K562 (cell line): Measurements from ENCODE around the gene PDIA5. TPM values are rescaled to one million over a fixed set of nuclear protein-coding genes. Genes with fewer than 3 reads are reported as not detected.

Source experiments
- ATF4 ChIP-seq: fragments of 450-650 bp; formaldehyde crosslinking; IDR thresholded peaks from 2 replicates; pipeline ENCODE4 v1.4.0; 2022; ENCODE audit warnings: mild to moderate bottlenecking, moderate library complexity
- E4F1 ChIP-seq: fragments of 250-450 bp; sonication (Bioruptor Pico); IDR thresholded peaks from 2 replicates; pipeline ENCODE4 v1.5.0; 2021; ENCODE audit warnings: mild to moderate bottlenecking, borderline replicate concordance
- KDM2B ChIP-seq: fragments of 250-450 bp; sonication (Bioruptor Pico); IDR thresholded peaks from 2 replicates; pipeline ENCODE4 v1.8.0; 2021; ENCODE audit warnings: mild to moderate bottlenecking, moderate library complexity
- RREB1 ChIP-seq: fragments of 250-450 bp; sonication (Bioruptor Pico); IDR thresholded peaks from 2 replicates; pipeline ENCODE4 v1.4.0; 2020
- ZNF384 ChIP-seq: IDR thresholded peaks from 2 replicates; pipeline ENCODE4 v1.6.1; 2012; ENCODE audit warnings: low read depth, low read length, improper control_type of control experiment
- ZNF780A ChIP-seq: fragments of 250-450 bp; sonication (Bioruptor Pico); IDR thresholded peaks from 2 replicates; pipeline ENCODE4 v1.5.0; 2021; ENCODE audit warnings: mild to moderate bottlenecking
- polyA plus RNA-seq, 8 experiments: library from polyadenylated mRNA; depleted of rRNA in 4 of 8; stranded (reverse) in 5 of 8; unstranded in 3 of 8; fragments of >200 nt; fragmentation: Nextera tagmentation in 2 of 8; fragmentation: Illumina TruSeq in 1 of 8; extraction: Ambion mirVana in 2 of 8; extraction: Trizol in 1 of 8; gene quantifications; 2 replicates each; pipeline versions ENCODE4 v1.2.1 to v1.2.3, GENCODE V29; 2011 to 2014; ENCODE audit warnings: inconsistent platforms in 1 of 8, missing spikeins in 1 of 8
- total RNA-seq, 7 experiments: library from RNA; depleted of rRNA in 6 of 7; stranded (reverse); fragments of >200 nt in 6 of 7; fragmentation: Illumina TruSeq in 2 of 7; extraction: Trizol in 2 of 7; gene quantifications; 2 replicates each; pipeline versions ENCODE4 v1.2.1 to v1.2.3, GENCODE V29; 2011 to 2021; ENCODE audit warnings: low replicate concordance in 1 of 7

The PDIA5 gene
- total and polyA plus RNA-seq, 9 of the 15 experiments (the other 6 are each of a cell fraction or from before 2014, with no cell fraction given), result 3.4 to 31.8 (median 19.6) TPM

- TF ChIP-seq E4F1 (CRISPR knock-in tag) (no peak), KDM2B (CRISPR knock-in tag) (no peak), ZNF384 (no peak), ATF4 (CRISPR knock-in tag) (no peak), ZNF780A (CRISPR knock-in tag) (no peak), RREB1 (CRISPR knock-in tag) (no peak)
Observed at GRCh38 chr3:123102826-123103225, 36.0 kb downstream of the PDIA5 start (continued).
